Prostate gland (tissue), 2 donors: ENCODE data around the gene TBC1D24.

ENCODE experiments used
- POLR2A ChIP-seq: fragments of 450-650 bp; IDR thresholded peaks from one replicate; pipeline ENCODE4 v1.6.1; 2016; ENCODE audit warnings: antibody characterized with exemption, mild to moderate bottlenecking
- TF ChIP-seq, protein P1 (sequence below), 4 experiments: fragments of 200-600 bp in 2 of 4; fragments of 450-650 bp in 2 of 4; sonication (generic) in 2 of 4; IDR thresholded peaks; 1 replicate in 3 of 4; 2 replicates in 1 of 4; pipeline ENCODE4 v1.5.1; 2016 to 2019; ENCODE audit warnings: antibody characterized with exemption in 4 of 4, mild to moderate bottlenecking in 2 of 4, moderate library complexity in 2 of 4

DNA sequence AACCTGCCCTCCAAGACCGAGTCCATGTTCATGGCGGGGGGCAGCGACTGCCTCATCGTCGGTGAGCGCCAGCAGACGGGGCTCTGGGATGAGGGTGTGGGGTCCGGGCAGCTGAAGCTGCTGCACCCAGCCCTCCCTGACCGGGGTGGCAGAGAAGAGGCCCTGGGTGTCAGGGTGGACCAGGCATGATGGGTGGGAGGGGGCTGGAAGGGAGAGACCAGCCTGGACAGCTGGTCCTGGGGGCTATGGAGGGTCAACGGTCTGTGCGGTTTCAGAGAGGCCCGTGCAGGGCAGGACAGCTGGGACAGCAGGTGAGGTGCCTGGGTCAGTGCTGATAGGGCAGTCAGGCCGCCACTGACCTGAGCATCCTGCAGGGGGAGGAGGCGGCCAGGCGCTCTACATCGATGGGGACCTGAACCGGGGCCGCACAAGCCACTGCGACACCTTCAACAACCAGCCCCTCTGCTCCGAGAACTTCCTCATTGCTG lies 25.5 kb downstream of the TBC1D24 start:
- TF ChIP-seq, protein P1, sequence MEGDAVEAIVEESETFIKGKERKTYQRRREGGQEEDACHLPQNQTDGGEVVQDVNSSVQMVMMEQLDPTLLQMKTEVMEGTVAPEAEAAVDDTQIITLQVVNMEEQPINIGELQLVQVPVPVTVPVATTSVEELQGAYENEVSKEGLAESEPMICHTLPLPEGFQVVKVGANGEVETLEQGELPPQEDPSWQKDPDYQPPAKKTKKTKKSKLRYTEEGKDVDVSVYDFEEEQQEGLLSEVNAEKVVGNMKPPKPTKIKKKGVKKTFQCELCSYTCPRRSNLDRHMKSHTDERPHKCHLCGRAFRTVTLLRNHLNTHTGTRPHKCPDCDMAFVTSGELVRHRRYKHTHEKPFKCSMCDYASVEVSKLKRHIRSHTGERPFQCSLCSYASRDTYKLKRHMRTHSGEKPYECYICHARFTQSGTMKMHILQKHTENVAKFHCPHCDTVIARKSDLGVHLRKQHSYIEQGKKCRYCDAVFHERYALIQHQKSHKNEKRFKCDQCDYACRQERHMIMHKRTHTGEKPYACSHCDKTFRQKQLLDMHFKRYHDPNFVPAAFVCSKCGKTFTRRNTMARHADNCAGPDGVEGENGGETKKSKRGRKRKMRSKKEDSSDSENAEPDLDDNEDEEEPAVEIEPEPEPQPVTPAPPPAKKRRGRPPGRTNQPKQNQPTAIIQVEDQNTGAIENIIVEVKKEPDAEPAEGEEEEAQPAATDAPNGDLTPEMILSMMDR (IDR thresholded peaks at IDR 0.05): no peak
- TF ChIP-seq POLR2A: no peak
